ENCODE results near the gene TUBB6. TPM values are rescaled to one million over a fixed set of nuclear protein-coding genes. Genes with fewer than 3 reads are reported as not detected.

TUBB6 gene
- total and polyA plus RNA-seq, 10 of the 15 experiments (the other 5 are each of a cell fraction or from before 2014, with no cell fraction given), result 27.4 to 262 (median 82.5) TPM

DNA sequence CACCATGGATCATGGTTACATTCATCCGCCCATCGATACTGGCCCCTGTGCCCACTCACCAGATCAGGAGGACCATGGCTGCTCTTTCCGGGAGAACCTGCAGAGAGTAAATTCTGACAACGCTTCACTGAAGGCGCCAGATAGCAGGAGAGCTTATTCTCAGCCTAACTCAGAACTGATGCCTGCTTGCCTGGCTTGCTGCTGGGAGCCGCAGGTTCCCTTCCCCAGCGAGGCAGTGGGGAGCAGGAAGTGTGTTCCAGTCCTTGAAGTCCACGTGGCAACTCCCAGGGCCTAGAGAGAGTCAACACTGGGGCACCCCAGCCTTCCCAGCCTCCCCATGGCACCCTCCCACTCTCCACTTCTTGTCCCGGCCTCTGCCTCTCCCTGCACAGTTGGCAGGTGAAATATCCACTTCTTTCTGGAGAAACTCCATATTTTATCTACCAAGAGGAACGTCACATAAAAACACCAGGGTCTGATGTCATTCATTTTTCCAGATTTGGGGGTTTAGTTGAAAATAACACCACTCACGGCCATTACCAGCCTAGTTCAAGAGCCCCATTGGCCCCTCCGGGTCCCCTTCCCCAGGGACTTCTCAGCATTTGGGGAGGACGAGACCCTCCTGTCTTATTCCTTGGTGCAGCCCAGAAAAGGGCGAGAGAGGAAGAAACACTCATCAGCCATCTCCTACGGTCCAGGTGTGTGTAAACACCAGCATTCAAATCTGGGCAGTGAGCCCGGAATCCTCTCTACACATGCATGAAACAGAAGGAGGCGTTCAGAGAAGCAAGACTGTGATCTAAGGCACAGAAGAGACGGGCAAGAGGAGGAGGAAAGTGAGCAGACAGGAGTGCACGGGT is 3.5 kb upstream of the TUBB6 start (continued):
- TF ChIP-seq, protein P1, sequence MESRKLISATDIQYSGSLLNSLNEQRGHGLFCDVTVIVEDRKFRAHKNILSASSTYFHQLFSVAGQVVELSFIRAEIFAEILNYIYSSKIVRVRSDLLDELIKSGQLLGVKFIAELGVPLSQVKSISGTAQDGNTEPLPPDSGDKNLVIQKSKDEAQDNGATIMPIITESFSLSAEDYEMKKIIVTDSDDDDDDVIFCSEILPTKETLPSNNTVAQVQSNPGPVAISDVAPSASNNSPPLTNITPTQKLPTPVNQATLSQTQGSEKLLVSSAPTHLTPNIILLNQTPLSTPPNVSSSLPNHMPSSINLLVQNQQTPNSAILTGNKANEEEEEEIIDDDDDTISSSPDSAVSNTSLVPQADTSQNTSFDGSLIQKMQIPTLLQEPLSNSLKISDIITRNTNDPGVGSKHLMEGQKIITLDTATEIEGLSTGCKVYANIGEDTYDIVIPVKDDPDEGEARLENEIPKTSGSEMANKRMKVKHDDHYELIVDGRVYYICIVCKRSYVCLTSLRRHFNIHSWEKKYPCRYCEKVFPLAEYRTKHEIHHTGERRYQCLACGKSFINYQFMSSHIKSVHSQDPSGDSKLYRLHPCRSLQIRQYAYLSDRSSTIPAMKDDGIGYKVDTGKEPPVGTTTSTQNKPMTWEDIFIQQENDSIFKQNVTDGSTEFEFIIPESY (IDR thresholded peaks at IDR 0.05), result no peak
- TF ChIP-seq MEF2A (IDR thresholded peaks at IDR 0.05; ENCODE audit: insufficient read depth, low read depth, low read length) (no peak), NFYA (IDR thresholded peaks at IDR 0.05; ENCODE audit: borderline replicate concordance, low read depth, low read length) (no peak)

DNA sequence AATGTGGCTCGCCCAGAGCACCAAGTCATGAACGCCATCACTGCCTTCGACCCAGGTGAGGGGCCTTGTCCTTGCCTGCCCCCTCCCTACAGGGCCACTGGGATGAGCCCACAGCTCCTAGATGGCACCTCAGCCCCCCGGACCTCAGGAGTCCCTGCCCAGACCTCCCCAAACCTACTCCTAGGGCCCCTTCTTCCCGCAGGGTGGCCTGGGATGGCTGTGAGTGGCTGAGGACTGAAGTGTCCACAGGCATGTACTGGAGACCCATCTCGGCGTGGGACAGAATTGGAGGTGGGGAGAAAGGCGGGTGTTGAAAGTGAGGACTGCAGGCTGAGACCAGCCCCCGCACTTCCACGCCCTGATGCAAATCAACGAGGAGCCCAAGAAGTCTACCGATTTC is 2.8 kb upstream of the TUBB6 start:
- no peaks in the 10 kb centered on the region for H3K4me1 ChIP-seq (ENCODE audit: control insufficient read depth, insufficient read depth, low read length)
- H4K20me1 ChIP-seq (ENCODE audit: control insufficient read depth, insufficient read depth), result no peaks in the 10 kb centered on the region
- intact Hi-C loops (cut with micrococcal nuclease; ENCODE audit: unreplicated experiment), result no loop called here
- FAIRE-seq (no peak), ATAC-seq (no peak), DNase-seq (ENCODE audit: low read depth, low spot score) (no peak)
- H3K36me3 ChIP-seq (ENCODE audit: control insufficient read depth in 2 of 2, insufficient read depth in 2 of 2, low read length in 1 of 2), result no peaks in the 10 kb centered on the region
- H3K79me2 ChIP-seq (ENCODE audit: control insufficient read depth, insufficient read depth, low read length), result peaks cover 12% of the 10 kb centered on the region
- no TSS peak for BruUV-seq (replicated peaks)
- 0 out of 4 replicates have a peak, but pooled peaks cover 0 to 1% of the 10 kb centered on the region in 2 experiments for H3K27me3 ChIP-seq (replicated peaks in 1 of 2; ENCODE audit: control insufficient read depth in 2 of 2, insufficient read depth in 2 of 2, low read length in 1 of 2)
- no peaks in the 10 kb centered on the region for H3K9me3 ChIP-seq (replicated peaks; ENCODE audit: control insufficient read depth, insufficient read depth, low read length)
- H3K27ac ChIP-seq (ENCODE audit: control insufficient read depth, insufficient read depth), result no peak overlapping the region
- no peak overlapping the region for H3K4me2 ChIP-seq (ENCODE audit: control insufficient read depth, insufficient read depth)
- no peak overlapping the region for H3K9ac ChIP-seq (ENCODE audit: control insufficient read depth, insufficient read depth, low read length)
- ChIA-PET POLR2A (no interaction called here), RAD21 (ENCODE audit: unreplicated experiment) (no interaction called here), CTCF (no interaction called here), SMC1A (ENCODE audit: uncharacterized antibody, unreplicated experiment) (no interaction called here)
- no peak overlapping the region for H3K4me3 ChIP-seq
- in situ Hi-C loops (cut with MboI), result no loop called here
- 73% methylated on average over 12 of the region's 12 CpGs for WGBS (ENCODE audit: insufficient coverage, insufficient replicate concordance, low lambda C conversion rate, missing lambda C conversion rate)
- H2AFZ ChIP-seq (ENCODE audit: control insufficient read depth, low read depth, low read length), result no peak overlapping the region
- TF ChIP-seq, protein P2, sequence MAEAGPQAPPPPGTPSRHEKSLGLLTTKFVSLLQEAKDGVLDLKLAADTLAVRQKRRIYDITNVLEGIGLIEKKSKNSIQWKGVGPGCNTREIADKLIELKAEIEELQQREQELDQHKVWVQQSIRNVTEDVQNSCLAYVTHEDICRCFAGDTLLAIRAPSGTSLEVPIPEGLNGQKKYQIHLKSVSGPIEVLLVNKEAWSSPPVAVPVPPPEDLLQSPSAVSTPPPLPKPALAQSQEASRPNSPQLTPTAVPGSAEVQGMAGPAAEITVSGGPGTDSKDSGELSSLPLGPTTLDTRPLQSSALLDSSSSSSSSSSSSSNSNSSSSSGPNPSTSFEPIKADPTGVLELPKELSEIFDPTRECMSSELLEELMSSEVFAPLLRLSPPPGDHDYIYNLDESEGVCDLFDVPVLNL (IDR thresholded peaks at IDR 0.05; ENCODE audit: low read depth, low read length), result no peak
- TF ChIP-seq HDAC2 (IDR thresholded peaks at IDR 0.05), result no peak
- TF ChIP-seq, protein P3, sequence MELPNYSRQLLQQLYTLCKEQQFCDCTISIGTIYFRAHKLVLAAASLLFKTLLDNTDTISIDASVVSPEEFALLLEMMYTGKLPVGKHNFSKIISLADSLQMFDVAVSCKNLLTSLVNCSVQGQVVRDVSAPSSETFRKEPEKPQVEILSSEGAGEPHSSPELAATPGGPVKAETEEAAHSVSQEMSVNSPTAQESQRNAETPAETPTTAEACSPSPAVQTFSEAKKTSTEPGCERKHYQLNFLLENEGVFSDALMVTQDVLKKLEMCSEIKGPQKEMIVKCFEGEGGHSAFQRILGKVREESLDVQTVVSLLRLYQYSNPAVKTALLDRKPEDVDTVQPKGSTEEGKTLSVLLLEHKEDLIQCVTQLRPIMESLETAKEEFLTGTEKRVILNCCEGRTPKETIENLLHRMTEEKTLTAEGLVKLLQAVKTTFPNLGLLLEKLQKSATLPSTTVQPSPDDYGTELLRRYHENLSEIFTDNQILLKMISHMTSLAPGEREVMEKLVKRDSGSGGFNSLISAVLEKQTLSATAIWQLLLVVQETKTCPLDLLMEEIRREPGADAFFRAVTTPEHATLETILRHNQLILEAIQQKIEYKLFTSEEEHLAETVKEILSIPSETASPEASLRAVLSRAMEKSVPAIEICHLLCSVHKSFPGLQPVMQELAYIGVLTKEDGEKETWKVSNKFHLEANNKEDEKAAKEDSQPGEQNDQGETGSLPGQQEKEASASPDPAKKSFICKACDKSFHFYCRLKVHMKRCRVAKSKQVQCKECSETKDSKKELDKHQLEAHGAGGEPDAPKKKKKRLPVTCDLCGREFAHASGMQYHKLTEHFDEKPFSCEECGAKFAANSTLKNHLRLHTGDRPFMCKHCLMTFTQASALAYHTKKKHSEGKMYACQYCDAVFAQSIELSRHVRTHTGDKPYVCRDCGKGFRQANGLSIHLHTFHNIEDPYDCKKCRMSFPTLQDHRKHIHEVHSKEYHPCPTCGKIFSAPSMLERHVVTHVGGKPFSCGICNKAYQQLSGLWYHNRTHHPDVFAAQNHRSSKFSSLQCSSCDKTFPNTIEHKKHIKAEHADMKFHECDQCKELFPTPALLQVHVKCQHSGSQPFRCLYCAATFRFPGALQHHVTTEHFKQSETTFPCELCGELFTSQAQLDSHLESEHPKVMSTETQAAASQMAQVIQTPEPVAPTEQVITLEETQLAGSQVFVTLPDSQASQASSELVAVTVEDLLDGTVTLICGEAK (IDR thresholded peaks at IDR 0.05; ENCODE audit: borderline replicate concordance), result no peak
- TF ChIP-seq, protein P4, sequence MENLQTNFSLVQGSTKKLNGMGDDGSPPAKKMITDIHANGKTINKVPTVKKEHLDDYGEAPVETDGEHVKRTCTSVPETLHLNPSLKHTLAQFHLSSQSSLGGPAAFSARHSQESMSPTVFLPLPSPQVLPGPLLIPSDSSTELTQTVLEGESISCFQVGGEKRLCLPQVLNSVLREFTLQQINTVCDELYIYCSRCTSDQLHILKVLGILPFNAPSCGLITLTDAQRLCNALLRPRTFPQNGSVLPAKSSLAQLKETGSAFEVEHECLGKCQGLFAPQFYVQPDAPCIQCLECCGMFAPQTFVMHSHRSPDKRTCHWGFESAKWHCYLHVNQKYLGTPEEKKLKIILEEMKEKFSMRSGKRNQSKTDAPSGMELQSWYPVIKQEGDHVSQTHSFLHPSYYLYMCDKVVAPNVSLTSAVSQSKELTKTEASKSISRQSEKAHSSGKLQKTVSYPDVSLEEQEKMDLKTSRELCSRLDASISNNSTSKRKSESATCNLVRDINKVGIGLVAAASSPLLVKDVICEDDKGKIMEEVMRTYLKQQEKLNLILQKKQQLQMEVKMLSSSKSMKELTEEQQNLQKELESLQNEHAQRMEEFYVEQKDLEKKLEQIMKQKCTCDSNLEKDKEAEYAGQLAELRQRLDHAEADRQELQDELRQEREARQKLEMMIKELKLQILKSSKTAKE (IDR thresholded peaks at IDR 0.05; ENCODE audit: low read depth, poor library complexity, severe bottlenecking), result no peak
- TF ChIP-seq NFYA (IDR thresholded peaks at IDR 0.05; ENCODE audit: borderline replicate concordance, low read depth, low read length), result no peak
- TF ChIP-seq KAT2A (conservative IDR thresholded peaks at IDR 0.05; ENCODE audit: control insufficient read depth, low read depth, low read length), result no peak
- no peak for TF ChIP-seq ZNF207 (IDR thresholded peaks at IDR 0.05; ENCODE audit: borderline replicate concordance)
